Smooth muscle cell (in vitro differentiated cells): ENCODE data around the gene ZNF784. TPM values are rescaled to one million over a fixed set of nuclear protein-coding genes. Genes with fewer than 3 reads are reported as not detected.

ENCODE experiments used
- DNase-seq: peaks from one replicate; lab custom pipeline; 2025; ENCODE audit not compliant: unreplicated experiment; lab: John Stamatoyannopoulos, UW
- H2AFZ ChIP-seq: fragments of 200-600 bp; sonication (generic); 2 replicates; pipeline ENCODE4 v1.6.0; 2016; ENCODE audit warnings: antibody characterized with exemption, low read depth, mild to moderate bottlenecking
- H3F3A ChIP-seq: fragments of 200-600 bp; sonication (generic); 2 replicates; pipeline ENCODE4 v1.6.0; 2017; ENCODE audit warnings: antibody characterized with exemption, low read depth
- H3K27ac ChIP-seq: fragments of 200-600 bp; sonication (generic); 2 replicates; pipeline ENCODE4 v1.5.1; 2016; ENCODE audit warnings: low read depth, mild to moderate bottlenecking
- H3K27me3 ChIP-seq: fragments of 200-600 bp; sonication (generic); 2 replicates; pipeline ENCODE4 v1.6.1; 2016; ENCODE audit warnings: low read depth, mild to moderate bottlenecking
- H3K36me3 ChIP-seq: fragments of 200-600 bp; sonication (generic); 2 replicates; pipeline ENCODE4 v1.5.1; 2016; ENCODE audit warnings: low read depth
- H3K4me1 ChIP-seq: fragments of 200-600 bp; sonication (generic); 2 replicates; pipeline ENCODE4 v1.5.1; 2016; ENCODE audit warnings: low read depth
- H3K4me2 ChIP-seq: fragments of 200-600 bp; sonication (generic); 2 replicates; pipeline ENCODE4 v1.6.0; 2016; ENCODE audit warnings: mild to moderate bottlenecking
- H3K4me3 ChIP-seq: fragments of 200-600 bp; sonication (generic); 2 replicates; pipeline ENCODE4 v1.5.1; 2016; ENCODE audit warnings: mild to moderate bottlenecking
- H3K79me2 ChIP-seq: fragments of 200-600 bp; sonication (generic); 2 replicates; pipeline ENCODE4 v1.6.0; 2016; ENCODE audit warnings: low read depth, mild to moderate bottlenecking
- H3K9ac ChIP-seq: fragments of 200-600 bp; sonication (generic); 2 replicates; pipeline ENCODE4 v1.6.0; 2016; ENCODE audit warnings: low read depth
- H3K9me3 ChIP-seq: fragments of 200-600 bp; sonication (generic); replicated peaks from 2 replicates; pipeline ENCODE4 v1.5.1; 2016; ENCODE audit warnings: low read depth
- H4K20me1 ChIP-seq: fragments of 200-600 bp; sonication (generic); 2 replicates; pipeline ENCODE4 v1.6.0; 2016; ENCODE audit warnings: low read depth
- WGBS: methylation state at CpG from one replicate; pipeline ENCODE4 v1.1.7; 2016; ENCODE audit warnings: low lambda C conversion rate; 5-methylcytosine and 5-hydroxymethylcytosine counted together
- polyA plus RNA-seq: library from polyadenylated mRNA; unstranded; fragments of >200 nt; fragmentation: Nextera tagmentation; extraction: Ambion mirVana; gene quantifications from 2 replicates; pipeline ENCODE4 v1.2.1, GENCODE V29; 2016
- total RNA-seq: library from RNA; depleted of rRNA; stranded (reverse); fragments of >200 nt; gene quantifications from 2 replicates; pipeline ENCODE4 v1.2.3, GENCODE V29; 2014
- TF ChIP-seq, protein P1 (sequence below): fragments of 200-600 bp; sonication (generic); IDR thresholded peaks from 2 replicates; pipeline ENCODE4 v1.5.1; 2017; ENCODE audit warnings: borderline replicate concordance, mild to moderate bottlenecking, antibody characterized with exemption; ENCODE audit not compliant: insufficient read depth, poor library complexity, severe bottlenecking

The ZNF784 gene
- total and polyA plus RNA-seq, 2 experiments from 2014 or later, result 3.1 to 7.3 TPM

DNA sequence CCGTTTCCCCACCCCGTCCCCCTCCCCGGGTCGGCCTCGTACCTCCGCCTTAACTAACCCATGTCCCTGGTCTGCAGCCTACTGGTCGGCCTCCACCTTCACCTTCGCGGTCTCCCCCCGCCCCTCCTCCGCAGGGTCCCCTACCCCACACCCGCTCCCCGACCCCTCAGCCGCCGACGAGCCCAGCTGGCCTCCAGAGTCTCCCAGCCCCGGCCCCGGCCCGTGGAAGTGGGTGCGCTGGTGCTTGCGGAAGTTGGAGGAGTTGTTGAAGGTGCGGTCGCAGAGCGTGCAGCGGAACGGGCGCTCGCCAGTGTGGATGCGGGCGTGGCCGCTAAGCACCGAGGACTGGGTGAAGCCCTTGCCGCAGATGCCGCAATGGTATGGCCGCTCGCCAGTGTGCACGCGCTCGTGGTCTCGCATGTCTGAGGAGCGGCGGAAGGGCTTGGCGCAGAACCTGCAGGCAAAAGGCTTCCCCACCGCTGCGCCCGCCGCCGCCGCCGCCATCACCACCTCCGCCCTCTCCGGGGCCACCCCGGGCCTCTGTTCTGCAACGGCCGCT lies 2.6 kb downstream of the ZNF784 start:
- H3K79me2 ChIP-seq, result no peaks in the 10 kb centered on the region
- no peak overlapping the region for H3K4me2 ChIP-seq
- no peak for DNase-seq
- H3F3A ChIP-seq, result peaks cover 12% of the 10 kb centered on the region
- no peaks in the 10 kb centered on the region for H3K9me3 ChIP-seq
- no peaks in the 10 kb centered on the region for H3K27me3 ChIP-seq
- H3K36me3 ChIP-seq, result no peaks in the 10 kb centered on the region
- H3K9ac ChIP-seq, result no peak overlapping the region
- no peaks in the 10 kb centered on the region for H3K4me1 ChIP-seq
- no peak overlapping the region for H3K27ac ChIP-seq
- TF ChIP-seq, protein P1, sequence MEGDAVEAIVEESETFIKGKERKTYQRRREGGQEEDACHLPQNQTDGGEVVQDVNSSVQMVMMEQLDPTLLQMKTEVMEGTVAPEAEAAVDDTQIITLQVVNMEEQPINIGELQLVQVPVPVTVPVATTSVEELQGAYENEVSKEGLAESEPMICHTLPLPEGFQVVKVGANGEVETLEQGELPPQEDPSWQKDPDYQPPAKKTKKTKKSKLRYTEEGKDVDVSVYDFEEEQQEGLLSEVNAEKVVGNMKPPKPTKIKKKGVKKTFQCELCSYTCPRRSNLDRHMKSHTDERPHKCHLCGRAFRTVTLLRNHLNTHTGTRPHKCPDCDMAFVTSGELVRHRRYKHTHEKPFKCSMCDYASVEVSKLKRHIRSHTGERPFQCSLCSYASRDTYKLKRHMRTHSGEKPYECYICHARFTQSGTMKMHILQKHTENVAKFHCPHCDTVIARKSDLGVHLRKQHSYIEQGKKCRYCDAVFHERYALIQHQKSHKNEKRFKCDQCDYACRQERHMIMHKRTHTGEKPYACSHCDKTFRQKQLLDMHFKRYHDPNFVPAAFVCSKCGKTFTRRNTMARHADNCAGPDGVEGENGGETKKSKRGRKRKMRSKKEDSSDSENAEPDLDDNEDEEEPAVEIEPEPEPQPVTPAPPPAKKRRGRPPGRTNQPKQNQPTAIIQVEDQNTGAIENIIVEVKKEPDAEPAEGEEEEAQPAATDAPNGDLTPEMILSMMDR, result no peak
- peaks cover 8% of the 10 kb centered on the region for H4K20me1 ChIP-seq
- WGBS, result 97% methylated on average over 19 of the region's 55 CpGs
- H3K4me3 ChIP-seq, result no peak overlapping the region
- no peak overlapping the region for H2AFZ ChIP-seq

DNA sequence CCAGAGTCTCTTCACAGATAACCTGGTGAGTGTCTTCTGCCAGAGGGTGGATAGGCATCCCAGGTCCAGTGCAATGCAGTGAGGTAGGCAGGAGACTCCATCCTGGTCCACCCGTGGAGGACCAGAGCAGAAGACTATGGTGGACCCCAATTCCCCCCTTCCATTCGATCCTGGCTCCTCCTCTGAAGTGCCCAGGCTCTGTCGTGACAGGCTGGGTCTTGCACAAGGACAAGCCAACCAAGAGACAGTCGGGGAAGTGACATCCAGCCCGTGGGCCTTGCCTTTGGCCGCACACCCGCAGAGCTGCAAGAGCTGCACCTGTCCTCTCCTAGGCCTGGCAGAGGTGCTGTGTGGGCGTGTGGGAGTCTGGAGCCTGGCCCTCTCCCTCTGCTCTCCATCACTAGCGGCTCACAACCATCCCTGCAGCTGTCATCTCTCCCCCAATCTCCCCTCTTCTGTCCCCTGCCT lies 3.1 kb downstream of the ZNF784 start:
- H3K79me2 ChIP-seq, result no peaks in the 10 kb centered on the region
- DNase-seq, result no peak
- H3K4me2 ChIP-seq, result no peak overlapping the region
- H3K27ac ChIP-seq, result no peak overlapping the region
- peaks cover 12% of the 10 kb centered on the region for H3F3A ChIP-seq
- TF ChIP-seq, protein P1, result no peak
- no peaks in the 10 kb centered on the region for H3K9me3 ChIP-seq
- no peaks in the 10 kb centered on the region for H3K4me1 ChIP-seq
- H4K20me1 ChIP-seq, result peaks cover 8% of the 10 kb centered on the region
- H3K36me3 ChIP-seq, result no peaks in the 10 kb centered on the region
- H3K27me3 ChIP-seq, result no peaks in the 10 kb centered on the region
- H3K4me3 ChIP-seq, result no peak overlapping the region
- no peak overlapping the region for H3K9ac ChIP-seq
- H2AFZ ChIP-seq, result no peak overlapping the region
- WGBS, result 98% methylated on average over 9 of the region's 9 CpGs

DNA sequence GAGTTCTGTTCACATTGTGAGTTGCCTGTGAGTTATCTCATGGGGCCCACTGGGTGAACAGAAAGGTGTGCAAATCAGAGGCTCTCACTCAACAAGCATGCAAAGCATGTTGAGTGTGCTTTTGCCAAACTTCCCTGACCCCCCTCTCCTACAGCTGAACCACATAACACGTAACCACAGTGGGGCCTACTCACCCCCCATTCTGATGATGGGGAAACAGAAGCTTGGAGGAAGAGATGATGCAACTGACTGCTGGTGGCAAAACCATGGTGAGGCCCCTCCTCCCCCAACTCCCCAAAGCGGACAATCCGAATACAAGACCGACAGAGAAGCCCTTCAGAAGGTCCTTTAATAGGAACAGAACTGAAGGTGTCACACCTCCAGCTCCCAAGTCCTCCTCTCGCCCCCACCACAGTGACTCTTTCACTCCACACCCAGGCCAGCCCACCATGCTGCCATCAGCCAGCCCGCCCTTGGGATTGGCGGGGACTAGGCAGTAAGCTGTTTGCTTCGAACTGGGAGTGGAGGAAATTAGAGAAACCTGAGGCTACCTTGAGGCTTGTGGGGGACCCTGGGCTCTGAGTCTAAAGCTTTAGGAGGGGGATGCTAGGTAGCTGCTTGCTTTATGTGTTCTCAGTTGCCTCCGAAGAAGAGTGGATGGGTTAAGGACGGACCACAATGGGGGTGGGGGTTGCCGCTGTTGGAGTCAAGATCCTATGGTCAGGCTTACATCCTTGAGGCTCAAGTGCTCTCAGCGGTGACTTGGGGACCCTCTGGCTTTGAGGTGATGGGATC lies 3.8 kb downstream of the ZNF784 start:
- H3K79me2 ChIP-seq, result no peaks in the 10 kb centered on the region
- no peak for DNase-seq
- H4K20me1 ChIP-seq, result peaks cover 8% of the 10 kb centered on the region
- H3K27me3 ChIP-seq, result no peaks in the 10 kb centered on the region
- H3K4me2 ChIP-seq, result no peak overlapping the region
- WGBS, result 97% methylated on average over 12 of the region's 12 CpGs
- H3K9ac ChIP-seq, result no peak overlapping the region
- H2AFZ ChIP-seq, result no peak overlapping the region
- no peaks in the 10 kb centered on the region for H3K36me3 ChIP-seq
- no peaks in the 10 kb centered on the region for H3K9me3 ChIP-seq
- TF ChIP-seq, protein P1, result no peak
- H3K27ac ChIP-seq, result no peak overlapping the region
- H3K4me1 ChIP-seq, result no peaks in the 10 kb centered on the region
- peaks cover 12% of the 10 kb centered on the region for H3F3A ChIP-seq
- H3K4me3 ChIP-seq, result no peak overlapping the region
